Neural progenitor cell (in vitro differentiated cells): ENCODE results near the gene GLP2R. TPM values are rescaled to one million over a fixed set of nuclear protein-coding genes. Genes with fewer than 3 reads are reported as not detected.

Experiments used
- DNase-seq: peaks from one replicate; pipeline ENCODE4 v3.0.0-alpha.2; 2016; ENCODE audit warnings: low spot score
- H2AFZ ChIP-seq: fragments of 200-600 bp; sonication (generic); replicated peaks from 2 replicates; pipeline ENCODE4 v1.6.1; 2016; ENCODE audit warnings: antibody characterized with exemption
- H3F3A ChIP-seq: fragments of 200-600 bp; sonication (generic); 2 replicates; pipeline ENCODE4 v1.6.1; 2016; ENCODE audit warnings: antibody characterized with exemption, low read depth
- H3K27ac ChIP-seq: fragments of 200-600 bp; sonication (generic); 2 replicates; pipeline ENCODE4 v1.5.1; 2016; ENCODE audit warnings: mild to moderate bottlenecking
- H3K27me3 ChIP-seq: fragments of 200-600 bp; sonication (generic); 2 replicates; pipeline ENCODE4 v1.6.1; 2016; ENCODE audit warnings: mild to moderate bottlenecking, moderate library complexity
- H3K36me3 ChIP-seq: fragments of 200-600 bp; sonication (generic); 2 replicates; pipeline ENCODE4 v1.5.1; 2016
- H3K4me1 ChIP-seq: fragments of 200-600 bp; sonication (generic); 2 replicates; pipeline ENCODE4 v1.6.1; 2016; ENCODE audit warnings: mixed run types
- H3K4me2 ChIP-seq: fragments of 200-600 bp; sonication (generic); 2 replicates; pipeline ENCODE4 v1.6.1; 2016
- H3K4me3 ChIP-seq: fragments of 200-600 bp; sonication (generic); 2 replicates; pipeline ENCODE4 v1.5.1; 2016
- H3K79me2 ChIP-seq: fragments of 200-600 bp; sonication (generic); 2 replicates; pipeline ENCODE4 v1.6.1; 2016; ENCODE audit warnings: low read depth
- H3K9ac ChIP-seq: fragments of 200-600 bp; sonication (generic); 2 replicates; pipeline ENCODE4 v1.6.1; 2016
- H3K9me3 ChIP-seq: fragments of 200-600 bp; sonication (generic); 2 replicates; pipeline ENCODE4 v1.5.1; 2016; ENCODE audit warnings: low read depth
- H4K20me1 ChIP-seq: fragments of 200-600 bp; sonication (generic); 2 replicates; pipeline ENCODE4 v1.6.1; 2016; ENCODE audit warnings: low read depth
- H3K27ac Mint-ChIP-seq: 3 replicates; pipeline ENCODE4 v1.8.0; 2021; ENCODE audit warnings: mixed read lengths
- H3K27me3 Mint-ChIP-seq: 2 replicates; pipeline ENCODE4 v1.8.0; 2022; ENCODE audit warnings: low read depth, mild to moderate bottlenecking, inconsistent platforms, moderate library complexity, mixed read lengths; ENCODE audit not compliant: insufficient read depth
- H3K36me3 Mint-ChIP-seq: 3 replicates; pipeline ENCODE4 v1.8.0; 2021; ENCODE audit warnings: mixed read lengths
- H3K4me1 Mint-ChIP-seq: 3 replicates; pipeline ENCODE4 v1.8.0; 2021; ENCODE audit warnings: mixed read lengths
- H3K4me3 Mint-ChIP-seq: 3 replicates; pipeline ENCODE4 v1.8.0; 2021; ENCODE audit warnings: mild to moderate bottlenecking, moderate library complexity, mixed read lengths
- H3K9me3 Mint-ChIP-seq: 3 replicates; pipeline ENCODE4 v1.8.0; 2020; ENCODE audit warnings: mixed read lengths
- CTCF ChIP-seq: fragments of 200-600 bp; sonication (generic); IDR thresholded peaks from 2 replicates; pipeline ENCODE4 v1.5.1; 2017; ENCODE audit warnings: antibody characterized with exemption, mild to moderate bottlenecking
- EZH2 ChIP-seq: fragments of 200-600 bp; sonication (generic); IDR thresholded peaks from 2 replicates; pipeline ENCODE4 v1.6.1; 2017; ENCODE audit warnings: antibody characterized with exemption, mild to moderate bottlenecking, moderate library complexity
- EZH2phosphoT487 ChIP-seq: fragments of 200-600 bp; sonication (generic); IDR thresholded peaks from 2 replicates; pipeline ENCODE4 v1.6.1; 2017; ENCODE audit warnings: antibody characterized with exemption
- total RNA-seq: library from RNA; depleted of rRNA; stranded (reverse); fragments of >200 nt; gene quantifications from 2 replicates; pipeline ENCODE4 v1.2.3, GENCODE V29; 2015; ENCODE audit warnings: low replicate concordance

GLP2R gene
- total RNA-seq, 1 donor from 2014 or later = not detected

GRCh38 chr17:9798724-9799123 is 27.0 kb upstream of the GLP2R start:
- no peak for DNase-seq
- Histone ChIP-seq H3K9me3 (no peaks in the 10 kb centered on the region), H3K79me2 (no peaks in the 10 kb centered on the region), H4K20me1 (no peaks in the 10 kb centered on the region), H3K27me3 (no peaks in the 10 kb centered on the region), H3F3A (no peaks in the 10 kb centered on the region), H3K4me2 (no peak overlapping the region), H3K4me3 (no peak overlapping the region), H3K27ac (no peak overlapping the region), H3K4me1 (no peaks in the 10 kb centered on the region), H2AFZ (no peak overlapping the region), H3K9ac (no peak overlapping the region), H3K36me3 (no peaks in the 10 kb centered on the region)
- H3K9me3 Mint-ChIP-seq = no peaks in the 10 kb centered on the region
- no peaks in the 10 kb centered on the region for H3K36me3 Mint-ChIP-seq
- TF ChIP-seq EZH2 (no peak), EZH2phosphoT487 (no peak), CTCF (no peak)
- no peak overlapping the region for H3K27ac Mint-ChIP-seq
- H3K27me3 Mint-ChIP-seq = peaks cover 2% of the 10 kb centered on the region
- no peak overlapping the region for H3K4me3 Mint-ChIP-seq
- peaks cover 3% of the 10 kb centered on the region for H3K4me1 Mint-ChIP-seq

- H3K9ac ChIP-seq = no peak overlapping the region
- H3K79me2 ChIP-seq = no peaks in the 10 kb centered on the region
- no peaks in the 10 kb centered on the region for H3K27me3 ChIP-seq
Measured at GRCh38 chr17:9801505-9801904, 24.2 kb upstream of the GLP2R start.

GRCh38 chr17:9802294-9802693 is 23.4 kb upstream of the GLP2R start:
- no peak overlapping the region for H2AFZ ChIP-seq

More at GRCh38 chr17:9801505-9801904, 24.2 kb upstream of the GLP2R start:
- Histone ChIP-seq H3K4me1 (no peaks in the 10 kb centered on the region), H3K36me3 (no peaks in the 10 kb centered on the region), H4K20me1 (no peaks in the 10 kb centered on the region), H3K27ac (no peak overlapping the region), H3K4me3 (no peak overlapping the region), H3K4me2 (no peak overlapping the region), H3F3A (no peaks in the 10 kb centered on the region), H2AFZ (no peak overlapping the region), H3K9me3 (no peaks in the 10 kb centered on the region)
- no peak overlapping the region for H3K4me3 Mint-ChIP-seq
- H3K27ac Mint-ChIP-seq = no peak overlapping the region
- DNase-seq = no peak
- no peaks in the 10 kb centered on the region for H3K9me3 Mint-ChIP-seq
- TF ChIP-seq EZH2 (no peak), EZH2phosphoT487 (no peak), CTCF (no peak)
- no peaks in the 10 kb centered on the region for H3K36me3 Mint-ChIP-seq
- H3K4me1 Mint-ChIP-seq = peaks cover 7% of the 10 kb centered on the region
- H3K27me3 Mint-ChIP-seq = peaks cover 4% of the 10 kb centered on the region

More at GRCh38 chr17:9802294-9802693, 23.4 kb upstream of the GLP2R start:
- no peak overlapping the region for H3K4me2 ChIP-seq
- TF ChIP-seq EZH2phosphoT487 (no peak), CTCF (no peak), EZH2 (no peak)
- H3K27me3 ChIP-seq = no peaks in the 10 kb centered on the region
- H3K27ac ChIP-seq = no peak overlapping the region
- H3K4me1 Mint-ChIP-seq = peaks cover 12% of the 10 kb centered on the region
- no peaks in the 10 kb centered on the region for H3K4me1 ChIP-seq
- H4K20me1 ChIP-seq = no peaks in the 10 kb centered on the region
- H3K79me2 ChIP-seq = no peaks in the 10 kb centered on the region
- no peak overlapping the region for H3K4me3 ChIP-seq
- no peaks in the 10 kb centered on the region for H3K36me3 Mint-ChIP-seq
- peaks cover 3% of the 10 kb centered on the region for H3K27me3 Mint-ChIP-seq
- no peaks in the 10 kb centered on the region for H3K9me3 ChIP-seq
- no peak overlapping the region for H3K27ac Mint-ChIP-seq
- H3K36me3 ChIP-seq = no peaks in the 10 kb centered on the region
- DNase-seq = no peak
- H3F3A ChIP-seq = no peaks in the 10 kb centered on the region
- H3K9me3 Mint-ChIP-seq = no peaks in the 10 kb centered on the region
- no peak overlapping the region for H3K9ac ChIP-seq
- no peak overlapping the region for H3K4me3 Mint-ChIP-seq
